ENCODE measurements around the gene TBC1D7.
A peak's percentile ranks its signal among the peaks of the same experiment; 100 is the strongest.

Gene TBC1D7

GRCh38 chr6:13278991-13279390 is 49.3 kb downstream of the TBC1D7 start:
- Mint-ChIP-seq H3K4me3 (no peak overlapping the region), H3K9me3 (no peaks in the 10 kb centered on the region), H3K27ac (no peak overlapping the region), H3K4me1 (peaks cover 33% of the 10 kb centered on the region), H3K27me3 (no peaks in the 10 kb centered on the region)
- DNase-seq (no peak), ATAC-seq (no peak)

GRCh38 chr6:13278164-13278563 is 50.2 kb downstream of the TBC1D7 start:
- no peak overlapping the region for H3K4me3 Mint-ChIP-seq
- ATAC-seq (peak; percentile 35), DNase-seq (peak; percentile 15 to 19)
- H3K27ac Mint-ChIP-seq: no peak overlapping the region
- peaks cover 41% of the 10 kb centered on the region for H3K4me1 Mint-ChIP-seq
- no peaks in the 10 kb centered on the region for H3K27me3 Mint-ChIP-seq
- H3K9me3 Mint-ChIP-seq: no peaks in the 10 kb centered on the region

- Mint-ChIP-seq H3K9me3 (no peaks in the 10 kb centered on the region), H3K4me3 (no peak overlapping the region), H3K27me3 (peaks cover 3% of the 10 kb centered on the region), H3K4me1 (peaks cover 49% of the 10 kb centered on the region), H3K27ac (no peak overlapping the region)
- DNase-seq: no peak
- no peak for ATAC-seq
These were observed 51.1 kb downstream of the TBC1D7 start for GRCh38 chr6:13277231-13277630.

GRCh38 chr6:13275435-13275989 is 52.8 kb downstream of the TBC1D7 start:
- no peak for DNase-seq
- Mint-ChIP-seq H3K27ac (no peak overlapping the region), H3K4me1 (peaks cover 52% of the 10 kb centered on the region), H3K9me3 (no peaks in the 10 kb centered on the region), H3K4me3 (no peak overlapping the region), H3K27me3 (peaks cover 7% of the 10 kb centered on the region)
- ATAC-seq: no peak

- Mint-ChIP-seq H3K27me3 (peaks cover 7% of the 10 kb centered on the region), H3K27ac (no peak overlapping the region), H3K4me3 (no peak overlapping the region), H3K9me3 (no peaks in the 10 kb centered on the region), H3K4me1 (peaks cover 46% of the 10 kb centered on the region)
- no peak for ATAC-seq
- DNase-seq: no peak
These were observed 53.5 kb downstream of the TBC1D7 start for GRCh38 chr6:13274707-13275434.

- peaks cover 7% of the 10 kb centered on the region for H3K27me3 Mint-ChIP-seq
- DNase-seq (peak; percentile 34 to 67), ATAC-seq (peak; percentile 95)
- H3K27ac Mint-ChIP-seq: peak overlapping the region in 1 of 2 donors; percentile 76
- no peaks in the 10 kb centered on the region for H3K9me3 Mint-ChIP-seq
- H3K4me3 Mint-ChIP-seq: peak overlapping the region; percentile 66 to 69
- H3K4me1 Mint-ChIP-seq: peaks cover 45% of the 10 kb centered on the region
These were observed 54.2 kb downstream of the TBC1D7 start for GRCh38 chr6:13273931-13274706.

GRCh38 chr6:13273202-13273930 is 55.0 kb downstream of the TBC1D7 start:
- no peaks in the 10 kb centered on the region for H3K9me3 Mint-ChIP-seq
- ATAC-seq: no peak
- peak overlapping the region in 1 of 2 donors; percentile 69 for H3K4me3 Mint-ChIP-seq
- peaks cover 7% of the 10 kb centered on the region for H3K27me3 Mint-ChIP-seq
- no peak overlapping the region for H3K27ac Mint-ChIP-seq
- DNase-seq: no peak
- peaks cover 45% of the 10 kb centered on the region for H3K4me1 Mint-ChIP-seq

- peaks cover 7% of the 10 kb centered on the region for H3K27me3 Mint-ChIP-seq
- ATAC-seq: no peak
- no peak for DNase-seq
- no peak overlapping the region for H3K27ac Mint-ChIP-seq
- no peaks in the 10 kb centered on the region for H3K9me3 Mint-ChIP-seq
- H3K4me1 Mint-ChIP-seq: peaks cover 35% of the 10 kb centered on the region
- no peak overlapping the region for H3K4me3 Mint-ChIP-seq
These were observed 55.9 kb downstream of the TBC1D7 start for GRCh38 chr6:13272131-13273046.

- DNase-seq: no peak
- Mint-ChIP-seq H3K4me3 (no peak overlapping the region), H3K27me3 (peaks cover 7% of the 10 kb centered on the region), H3K9me3 (peaks cover 0 to 13% of the 10 kb centered on the region in 2 donors), H3K4me1 (peaks cover 20% of the 10 kb centered on the region), H3K27ac (no peak overlapping the region)
- no peak for ATAC-seq
These were observed 59.3 kb downstream of the TBC1D7 start for GRCh38 chr6:13268913-13269518.

GRCh38 chr6:13267142-13267651 is 61.1 kb downstream of the TBC1D7 start:
- no peak for ATAC-seq

GRCh38 chr6:13263669-13264068 is 64.7 kb downstream of the TBC1D7 start:
- Mint-ChIP-seq H3K27me3 (no peaks in the 10 kb centered on the region), H3K9me3 (peaks cover 0 to 13% of the 10 kb centered on the region in 2 donors), H3K27ac (no peak overlapping the region), H3K4me3 (no peak overlapping the region), H3K4me1 (peaks cover 15% of the 10 kb centered on the region)
- no peak for ATAC-seq
- no peak for DNase-seq

More at GRCh38 chr6:13267142-13267651, 61.1 kb downstream of the TBC1D7 start:
- H3K9me3 Mint-ChIP-seq: peaks cover 0 to 13% of the 10 kb centered on the region in 2 donors
- H3K27ac Mint-ChIP-seq: no peak overlapping the region
- DNase-seq: no peak
- peaks cover 4% of the 10 kb centered on the region for H3K27me3 Mint-ChIP-seq
- no peak overlapping the region for H3K4me3 Mint-ChIP-seq
- H3K4me1 Mint-ChIP-seq: peaks cover 3% of the 10 kb centered on the region

- Mint-ChIP-seq H3K9me3 (peaks cover 0 to 13% of the 10 kb centered on the region in 2 donors), H3K27ac (no peak overlapping the region), H3K4me3 (no peak overlapping the region), H3K4me1 (peaks cover 15% of the 10 kb centered on the region), H3K27me3 (no peaks in the 10 kb centered on the region)
- ATAC-seq (no peak), DNase-seq (no peak)
These were observed 65.8 kb downstream of the TBC1D7 start for GRCh38 chr6:13262302-13263230.

GRCh38 chr6:13261464-13261994 is 66.8 kb downstream of the TBC1D7 start:
- Mint-ChIP-seq H3K27me3 (no peaks in the 10 kb centered on the region), H3K27ac (peak overlapping the region in 1 of 2 donors; percentile 5), H3K4me1 (peaks cover 15% of the 10 kb centered on the region), H3K4me3 (no peak overlapping the region), H3K9me3 (peaks cover 1 to 9% of the 10 kb centered on the region in 2 donors)
- ATAC-seq: no peak
- DNase-seq: no peak

All from stimulated activated naive CD8-positive, alpha-beta T cell treated with anti-CD3 and anti-CD28 coated beads, Interleukin-15, amount 100 ng/mL, for 72 hours (primary cell).